Activated gamma-delta T cell treated with Interleukin-2 at 50 U/mL for 16 hours (primary cell): Measurements from ENCODE around the gene SEPSECS.

Experiments
- DNase-seq: peaks from one replicate; pipeline ENCODE4 v3.0.0-alpha.2; 2020

SEPSECS gene

DNA sequence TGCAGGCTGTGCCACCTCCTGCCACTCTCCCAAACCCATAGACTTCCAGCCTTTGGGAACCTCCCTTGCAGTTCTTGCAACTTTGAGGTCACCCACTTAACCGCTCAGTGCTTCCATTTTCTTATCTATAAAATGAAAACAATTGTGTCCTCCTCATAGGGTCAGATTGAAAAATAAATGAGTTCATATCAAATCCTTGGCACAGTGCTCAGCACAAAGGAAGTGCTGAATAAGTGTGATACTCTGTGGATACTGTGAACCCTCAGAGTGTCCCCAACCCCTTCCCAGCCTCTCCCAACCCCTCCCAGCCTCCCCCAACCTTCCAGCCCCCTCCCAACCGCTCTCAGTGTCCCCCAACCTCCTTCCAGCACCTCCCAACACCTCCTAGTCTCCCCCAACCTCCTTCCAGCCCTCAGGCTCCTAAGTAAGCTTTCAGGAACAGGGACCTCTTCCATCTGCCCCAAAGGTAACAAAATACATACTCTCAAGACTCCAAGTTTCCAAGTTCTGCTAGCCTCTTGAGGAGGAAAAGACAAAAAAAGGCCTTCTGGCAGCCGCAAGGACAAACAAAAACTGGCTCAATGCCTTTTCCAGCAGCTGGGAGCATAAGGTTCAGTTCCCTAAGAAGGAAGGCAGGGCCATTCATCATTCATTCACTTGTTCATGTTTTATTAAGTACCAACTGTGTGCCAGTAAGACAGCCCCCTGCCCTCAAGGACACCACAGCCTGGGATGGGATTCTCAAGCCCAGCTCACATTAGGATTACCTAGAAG is 83.4 kb downstream of the SEPSECS start:
- no peak for DNase-seq

- DNase-seq: no peak
These were observed 84.4 kb downstream of the SEPSECS start for GRCh38 chr4:25075851-25076250.

DNA sequence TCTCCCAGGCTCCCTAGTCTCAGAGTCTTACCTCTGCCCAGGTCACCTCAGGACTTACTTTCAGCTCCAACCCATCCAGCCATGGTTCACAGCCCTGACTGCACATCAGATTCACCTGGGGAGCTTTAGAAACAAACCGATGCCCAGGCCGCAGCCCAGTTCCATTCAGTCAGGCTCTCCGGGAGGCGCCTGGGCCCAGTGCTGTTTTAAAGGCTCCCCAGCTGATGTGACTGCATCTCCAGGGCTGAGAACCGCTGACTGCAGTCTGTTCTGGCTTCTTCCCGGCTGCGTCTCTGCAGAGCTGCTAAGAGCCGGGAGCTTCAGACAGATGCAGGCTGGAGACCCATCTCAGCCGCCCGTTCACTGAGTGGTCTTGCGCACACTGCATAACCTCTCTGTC is 85.1 kb downstream of the SEPSECS start:
- no peak for DNase-seq

DNA sequence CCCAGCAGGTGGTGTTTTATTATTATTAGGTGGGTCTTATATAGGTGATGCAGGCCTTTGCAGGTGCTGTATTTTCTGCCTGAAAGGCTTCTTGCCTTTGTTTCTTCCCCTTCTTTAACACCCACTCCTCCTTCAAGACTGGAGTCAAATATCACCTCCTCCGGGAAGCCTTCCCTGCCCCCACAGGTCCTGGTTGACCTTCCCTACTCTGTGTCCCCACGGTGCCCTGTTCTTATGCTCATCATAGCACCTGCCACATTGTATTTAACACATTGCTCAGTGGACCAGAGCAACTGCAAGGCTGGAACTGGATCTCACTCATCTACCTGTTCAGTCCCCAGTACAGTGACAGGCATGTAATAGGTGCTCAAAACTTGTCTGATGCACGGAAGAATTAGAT is 89.7 kb downstream of the SEPSECS start:
- no peak for DNase-seq
